Prostate gland (tissue), 2 donors: ENCODE measurements around the gene DNM3. TPM values are rescaled to one million over a fixed set of nuclear protein-coding genes. Genes with fewer than 3 reads are reported as not detected.

Experiments
- DNase-seq: peaks from one replicate; pipeline ENCODE4 v3.0.0-alpha.2; 2019; ENCODE audit warnings: low spot score
- H3K27ac ChIP-seq, 2 donors: fragments of 200-600 bp; sonication (generic); 2 replicates each; pipeline ENCODE4 v1.5.1; 2017 to 2019
- H3K27me3 ChIP-seq: fragments of 200-600 bp; sonication (generic); replicated peaks from 2 replicates; pipeline ENCODE4 v1.5.1; 2019; ENCODE audit not compliant: insufficient read depth
- H3K36me3 ChIP-seq, 2 donors: fragments of 200-600 bp; sonication (generic); 1 replicate in 1 of 2; 2 replicates in 1 of 2; pipeline versions ENCODE4 v1.5.1 to v1.8.1; 2017 to 2019
- H3K4me1 ChIP-seq: fragments of 200-600 bp; sonication (generic); replicated peaks from 2 replicates; pipeline ENCODE4 v1.5.1; 2019
- H3K4me3 ChIP-seq, 2 donors: fragments of 200-600 bp; sonication (generic); 2 replicates each; pipeline ENCODE4 v1.5.1; 2017 to 2019
- H3K9me3 ChIP-seq: fragments of 200-600 bp; sonication (generic); 2 replicates; pipeline ENCODE4 v1.5.1; 2017
- POLR2A ChIP-seq: fragments of 450-650 bp; IDR thresholded peaks from one replicate; pipeline ENCODE4 v1.6.1; 2016; ENCODE audit warnings: antibody characterized with exemption, mild to moderate bottlenecking
- POLR2AphosphoS5 ChIP-seq: sonication (generic); formaldehyde crosslinking; IDR thresholded peaks from one replicate; pipeline ENCODE4 v1.6.1; 2017; ENCODE audit warnings: antibody characterized with exemption
- WGBS: methylation state at CpG from one replicate; pipeline ENCODE4 v1.1.5; 2018; 5-methylcytosine and 5-hydroxymethylcytosine counted together
- intact Hi-C: fragments of 100-400 bp; cut with DNase I; formaldehyde crosslinking; loops from one replicate; pipeline ENCODE4 v1.14.2; 2022
- total RNA-seq, 2 donors: library from RNA; depleted of rRNA; stranded (reverse); fragments of >200 nt; gene quantifications; one replicate each; pipeline ENCODE4 v1.1.0, GENCODE V29; 2016
- TF ChIP-seq, protein P1 (sequence below), 4 experiments: fragments of 200-600 bp in 2 of 4; fragments of 450-650 bp in 2 of 4; sonication (generic) in 2 of 4; IDR thresholded peaks; 1 replicate in 3 of 4; 2 replicates in 1 of 4; pipeline ENCODE4 v1.5.1; 2016 to 2019; ENCODE audit warnings: antibody characterized with exemption in 4 of 4, mild to moderate bottlenecking in 2 of 4, moderate library complexity in 2 of 4

The DNM3 gene
- total RNA-seq, 2 donors from 2014 or later, result 2.3 to 5.3 TPM

DNA sequence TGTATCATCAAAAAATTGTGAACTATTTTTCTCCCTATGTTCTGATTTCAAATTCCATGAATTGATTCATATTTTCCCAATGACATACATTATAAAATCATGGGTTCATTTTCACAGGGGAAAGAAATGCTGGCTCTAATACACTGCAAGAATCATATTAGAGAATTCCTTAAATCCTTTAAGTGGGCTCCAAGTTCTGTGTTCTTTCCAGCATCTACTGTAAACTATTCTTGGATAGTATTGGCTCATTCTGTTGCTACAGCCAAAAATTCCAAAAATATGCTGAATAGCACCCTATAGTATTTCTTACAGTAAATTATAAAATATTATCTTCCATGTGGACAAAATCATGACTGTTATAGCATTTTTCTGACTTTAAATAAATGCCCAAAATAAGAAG, 560.2 kb downstream of the DNM3 start:
- no peaks in the 10 kb centered on the region for H3K9me3 ChIP-seq
- no peak overlapping the region for H3K27ac ChIP-seq
- DNase-seq, result no peak
- no peaks in the 10 kb centered on the region for H3K36me3 ChIP-seq
- no peak overlapping the region for H3K4me3 ChIP-seq
- intact Hi-C loops, result loop anchor here (2.0 to 5.0 kb wide), 2 partner anchors 311 to 359 kb away; no protein-coding TSS in a partner anchor
- no peaks in the 10 kb centered on the region for H3K4me1 ChIP-seq
- TF ChIP-seq, protein P1, sequence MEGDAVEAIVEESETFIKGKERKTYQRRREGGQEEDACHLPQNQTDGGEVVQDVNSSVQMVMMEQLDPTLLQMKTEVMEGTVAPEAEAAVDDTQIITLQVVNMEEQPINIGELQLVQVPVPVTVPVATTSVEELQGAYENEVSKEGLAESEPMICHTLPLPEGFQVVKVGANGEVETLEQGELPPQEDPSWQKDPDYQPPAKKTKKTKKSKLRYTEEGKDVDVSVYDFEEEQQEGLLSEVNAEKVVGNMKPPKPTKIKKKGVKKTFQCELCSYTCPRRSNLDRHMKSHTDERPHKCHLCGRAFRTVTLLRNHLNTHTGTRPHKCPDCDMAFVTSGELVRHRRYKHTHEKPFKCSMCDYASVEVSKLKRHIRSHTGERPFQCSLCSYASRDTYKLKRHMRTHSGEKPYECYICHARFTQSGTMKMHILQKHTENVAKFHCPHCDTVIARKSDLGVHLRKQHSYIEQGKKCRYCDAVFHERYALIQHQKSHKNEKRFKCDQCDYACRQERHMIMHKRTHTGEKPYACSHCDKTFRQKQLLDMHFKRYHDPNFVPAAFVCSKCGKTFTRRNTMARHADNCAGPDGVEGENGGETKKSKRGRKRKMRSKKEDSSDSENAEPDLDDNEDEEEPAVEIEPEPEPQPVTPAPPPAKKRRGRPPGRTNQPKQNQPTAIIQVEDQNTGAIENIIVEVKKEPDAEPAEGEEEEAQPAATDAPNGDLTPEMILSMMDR (IDR thresholded peaks at IDR 0.05), result no peak
- TF ChIP-seq POLR2A (no peak), POLR2AphosphoS5 (no peak)
- H3K27me3 ChIP-seq, result no peaks in the 10 kb centered on the region

DNA sequence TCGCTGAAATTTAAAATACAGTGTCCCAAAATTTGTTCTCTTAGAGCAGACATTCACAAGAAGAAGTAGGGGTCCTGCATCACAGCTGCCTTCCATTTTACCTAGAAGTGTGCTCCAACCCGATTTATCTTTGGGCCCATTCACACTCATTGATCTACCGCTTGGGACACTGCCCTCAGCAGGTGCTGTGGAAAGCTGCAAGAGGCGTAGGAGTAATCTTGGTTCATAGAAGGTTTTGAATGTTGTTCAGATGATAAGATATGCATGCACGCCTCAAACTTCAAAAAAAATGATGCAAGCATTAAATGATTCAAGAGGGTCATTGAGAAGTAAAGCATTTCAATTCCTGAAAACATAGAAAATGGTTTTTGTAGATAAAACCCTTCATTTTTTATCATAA, 560.6 kb downstream of the DNM3 start:
- DNase-seq, result no peak
- intact Hi-C loops, result loop anchor here (2.0 to 5.0 kb wide), 2 partner anchors 311 to 360 kb away; no protein-coding TSS in a partner anchor
- H3K4me1 ChIP-seq, result no peaks in the 10 kb centered on the region

DNA sequence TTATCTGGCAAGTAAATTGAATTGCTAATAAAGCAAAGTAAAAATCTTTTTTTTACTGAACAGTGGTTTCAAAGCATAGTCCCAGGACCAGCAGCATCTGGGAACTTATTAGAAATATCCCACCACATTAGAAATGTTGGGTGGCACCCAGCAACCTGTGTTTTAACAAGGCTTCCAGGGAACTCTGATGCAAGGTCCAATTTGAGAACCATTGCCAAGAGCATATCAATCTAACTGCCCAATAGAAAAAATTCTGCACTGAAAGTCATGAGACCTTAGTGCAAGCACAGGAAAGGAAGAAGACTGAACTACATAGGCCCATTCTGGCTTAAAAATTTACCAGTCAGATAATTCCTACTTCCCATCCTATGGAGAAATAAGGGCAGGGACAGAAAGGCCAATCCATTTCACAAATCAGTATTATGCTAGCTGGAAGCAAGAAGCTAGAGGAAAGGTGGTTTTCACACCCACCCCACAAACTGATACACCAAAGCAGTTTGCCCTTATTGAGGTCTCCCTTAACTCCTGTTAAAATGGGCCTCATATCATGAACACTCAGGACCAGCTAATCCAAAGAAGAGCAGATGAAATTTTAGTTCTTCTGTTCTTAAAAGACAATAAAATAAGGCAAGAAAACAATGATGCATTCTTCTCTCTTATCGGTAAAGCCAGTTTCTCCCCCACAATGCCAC, 561.7 kb downstream of the DNM3 start:
- no peak for TF ChIP-seq POLR2A
- WGBS, result 64% methylated on average over 1 of the region's 1 CpG
- no peak overlapping the region for H3K27ac ChIP-seq
- no peaks in the 10 kb centered on the region for H3K36me3 ChIP-seq
- H3K27me3 ChIP-seq, result no peaks in the 10 kb centered on the region
- H3K9me3 ChIP-seq, result no peaks in the 10 kb centered on the region
- DNase-seq, result no peak
- no peaks in the 10 kb centered on the region for H3K4me1 ChIP-seq
- intact Hi-C loops, result loop anchor here (5.0 kb wide), 1 partner anchor 361 kb away; no protein-coding TSS in a partner anchor
- no peak overlapping the region for H3K4me3 ChIP-seq

More for the DNA sequence above, 560.6 kb downstream of the DNM3 start:
- TF ChIP-seq POLR2AphosphoS5, result no peak
- TF ChIP-seq, protein P1 (IDR thresholded peaks at IDR 0.05), result no peak
- no peak for TF ChIP-seq POLR2A
- 91% methylated on average over 5 of the region's 5 CpGs for WGBS
- H3K27ac ChIP-seq, result no peak overlapping the region
- H3K9me3 ChIP-seq, result no peaks in the 10 kb centered on the region
- H3K27me3 ChIP-seq, result no peaks in the 10 kb centered on the region
- H3K36me3 ChIP-seq, result no peaks in the 10 kb centered on the region
- H3K4me3 ChIP-seq, result no peak overlapping the region

DNA sequence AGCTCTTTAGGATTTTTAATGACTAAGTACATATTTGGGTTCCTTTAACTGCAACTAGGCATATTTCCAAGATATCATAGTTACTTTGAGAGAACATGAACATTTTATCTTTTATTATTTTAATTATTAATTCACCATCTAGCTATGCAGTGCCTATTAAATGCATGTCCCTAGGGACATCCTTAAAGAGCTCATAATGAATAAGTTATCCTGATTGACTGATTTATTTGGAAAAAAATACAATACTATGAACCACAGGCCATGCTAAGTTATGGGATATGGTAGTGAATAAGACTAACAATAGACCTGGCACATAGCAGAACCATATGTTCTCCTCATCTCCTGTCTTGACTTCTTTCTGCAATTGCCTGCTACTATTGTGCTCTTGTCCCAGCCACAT, 562.8 kb downstream of the DNM3 start:
- TF ChIP-seq, protein P1 (IDR thresholded peaks at IDR 0.05), result no peak
- no peak for TF ChIP-seq POLR2AphosphoS5
- no peak for TF ChIP-seq POLR2A
- Histone ChIP-seq H3K27ac (no peak overlapping the region), H3K9me3 (no peaks in the 10 kb centered on the region), H3K36me3 (no peaks in the 10 kb centered on the region), H3K4me1 (no peaks in the 10 kb centered on the region), H3K4me3 (no peak overlapping the region), H3K27me3 (no peaks in the 10 kb centered on the region)
- intact Hi-C loops, result loop anchor here (5.0 kb wide), 1 partner anchor 362 kb away; no protein-coding TSS in a partner anchor
- no peak for DNase-seq

DNA sequence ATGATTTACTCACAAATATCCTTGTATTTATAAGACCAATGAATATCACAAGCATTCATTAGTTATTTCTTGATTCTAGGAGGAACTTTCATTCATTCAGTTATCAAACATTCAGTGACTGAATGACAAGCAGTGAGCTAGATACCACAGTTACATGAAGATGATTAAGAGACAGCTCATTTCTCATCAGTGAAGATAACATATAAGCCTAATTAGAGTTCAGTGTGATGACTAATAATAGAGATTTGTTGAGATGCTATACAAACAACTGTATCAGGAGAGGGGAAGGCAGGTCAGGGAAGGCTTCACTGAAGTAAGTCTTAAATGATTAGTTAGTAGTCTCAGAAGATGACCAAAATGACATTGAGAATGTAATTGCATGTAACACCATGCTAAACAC, 564.6 kb downstream of the DNM3 start:
- Histone ChIP-seq H3K27ac (no peak overlapping the region), H3K9me3 (no peaks in the 10 kb centered on the region), H3K27me3 (no peaks in the 10 kb centered on the region), H3K4me3 (no peak overlapping the region), H3K4me1 (no peaks in the 10 kb centered on the region), H3K36me3 (no peaks in the 10 kb centered on the region)
- TF ChIP-seq POLR2AphosphoS5 (no peak), POLR2A (no peak)
- TF ChIP-seq, protein P1 (IDR thresholded peaks at IDR 0.05), result no peak
- DNase-seq, result no peak
- intact Hi-C loops, result no loop called here
